Gastroesophageal sphincter (tissue), 4 donors: Measurements from ENCODE around the gene RGCC. TPM values are rescaled to one million over a fixed set of nuclear protein-coding genes. Genes with fewer than 3 reads are reported as not detected.

ENCODE experiments used
- ATAC-seq: fragments of 150-250 bp; one replicate; pipeline ENCODE4 v1.9.1; 2016; ENCODE audit warnings: mild to moderate bottlenecking, moderate library complexity
- H3K27ac ChIP-seq, 4 donors: fragments of 200-600 bp; sonication (generic) in 3 of 4; 1 replicate in 3 of 4; 2 replicates in 1 of 4; pipeline ENCODE4 v1.5.1; 2016 to 2019
- H3K27me3 ChIP-seq: fragments of 200-600 bp; sonication (generic); one replicate; pipeline ENCODE4 v1.5.1; 2019
- H3K36me3 ChIP-seq, 2 donors: fragments of 200-600 bp; sonication (generic); one replicate each; pipeline ENCODE4 v1.5.1; 2019; ENCODE audit warnings: control low read depth in 1 of 2
- H3K4me1 ChIP-seq, 3 donors: fragments of 200-600 bp; sonication (generic); 1 replicate in 2 of 3; 2 replicates in 1 of 3; pipeline ENCODE4 v1.5.1; 2016 to 2019; ENCODE audit warnings: control low read depth in 2 of 3
- H3K4me3 ChIP-seq, 2 donors: fragments of 200-600 bp; sonication (generic); one replicate each; pipeline ENCODE4 v1.5.1; 2019; ENCODE audit warnings: mild to moderate bottlenecking in 1 of 2, moderate library complexity in 1 of 2
- H3K9me3 ChIP-seq, 3 donors: fragments of 200-600 bp; sonication (generic); one replicate each; pipeline ENCODE4 v1.5.1; 2017 to 2019; ENCODE audit warnings: control low read depth in 2 of 3
- EP300 ChIP-seq: sonication (generic); formaldehyde crosslinking; IDR thresholded peaks from one replicate; pipeline ENCODE4 v1.6.1; 2017; ENCODE audit warnings: antibody characterized with exemption, mild to moderate bottlenecking
- POLR2A ChIP-seq, 2 donors: fragments of 450-650 bp; IDR thresholded peaks; one replicate each; pipeline ENCODE4 v1.6.1; 2017; ENCODE audit warnings: antibody characterized with exemption in 2 of 2, mild to moderate bottlenecking in 2 of 2, moderate library complexity in 1 of 2
- POLR2AphosphoS5 ChIP-seq: sonication (generic); formaldehyde crosslinking; IDR thresholded peaks from one replicate; pipeline ENCODE4 v1.6.1; 2017; ENCODE audit warnings: antibody characterized with exemption
- WGBS, 2 donors: methylation state at CpG; one replicate each; pipeline ENCODE4 v1.1.5; 2018; ENCODE audit warnings: low coverage in 1 of 2; 5-methylcytosine and 5-hydroxymethylcytosine counted together
- total RNA-seq, 4 donors: library from RNA; depleted of rRNA; stranded (reverse); fragments of >200 nt; gene quantifications; one replicate each; pipeline ENCODE4 v1.1.0, GENCODE V29; 2016
- TF ChIP-seq, protein P1 (sequence below), 4 experiments: fragments of 200-600 bp in 2 of 4; fragments of 450-650 bp in 2 of 4; sonication (generic) in 1 of 4; IDR thresholded peaks; one replicate each; pipeline ENCODE4 v1.5.1; 2017 to 2019; ENCODE audit warnings: antibody characterized with exemption in 4 of 4, mild to moderate bottlenecking in 2 of 4, moderate library complexity in 2 of 4

Gene RGCC
- total RNA-seq, 4 donors from 2014 or later: 40.5 to 97.6 (median 59.9) TPM

GRCh38 chr13:41460074-41460465 is 2.7 kb downstream of the RGCC start:
- no peak for TF ChIP-seq EP300
- TF ChIP-seq POLR2A (IDR thresholded peaks at IDR 0.05): no peak
- TF ChIP-seq, protein P1, sequence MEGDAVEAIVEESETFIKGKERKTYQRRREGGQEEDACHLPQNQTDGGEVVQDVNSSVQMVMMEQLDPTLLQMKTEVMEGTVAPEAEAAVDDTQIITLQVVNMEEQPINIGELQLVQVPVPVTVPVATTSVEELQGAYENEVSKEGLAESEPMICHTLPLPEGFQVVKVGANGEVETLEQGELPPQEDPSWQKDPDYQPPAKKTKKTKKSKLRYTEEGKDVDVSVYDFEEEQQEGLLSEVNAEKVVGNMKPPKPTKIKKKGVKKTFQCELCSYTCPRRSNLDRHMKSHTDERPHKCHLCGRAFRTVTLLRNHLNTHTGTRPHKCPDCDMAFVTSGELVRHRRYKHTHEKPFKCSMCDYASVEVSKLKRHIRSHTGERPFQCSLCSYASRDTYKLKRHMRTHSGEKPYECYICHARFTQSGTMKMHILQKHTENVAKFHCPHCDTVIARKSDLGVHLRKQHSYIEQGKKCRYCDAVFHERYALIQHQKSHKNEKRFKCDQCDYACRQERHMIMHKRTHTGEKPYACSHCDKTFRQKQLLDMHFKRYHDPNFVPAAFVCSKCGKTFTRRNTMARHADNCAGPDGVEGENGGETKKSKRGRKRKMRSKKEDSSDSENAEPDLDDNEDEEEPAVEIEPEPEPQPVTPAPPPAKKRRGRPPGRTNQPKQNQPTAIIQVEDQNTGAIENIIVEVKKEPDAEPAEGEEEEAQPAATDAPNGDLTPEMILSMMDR (IDR thresholded peaks at IDR 0.05): no peak
- no peak for TF ChIP-seq POLR2AphosphoS5
- peaks cover 40% of the 10 kb centered on the region for H3K27me3 ChIP-seq
- H3K36me3 ChIP-seq: peaks cover 0 to 5% of the 10 kb centered on the region in 2 donors
- H3K27ac ChIP-seq: peak overlapping the region in 2 of 4 donors; percentile 18 to 83
- H3K4me1 ChIP-seq: peaks cover 0 to 42% (median 11%) of the 10 kb centered on the region in 3 donors
- peak overlapping the region in 1 of 2 donors; percentile 75 for H3K4me3 ChIP-seq
- no peaks in the 10 kb centered on the region for H3K9me3 ChIP-seq
- 29 to 67% methylated on average over 2 of the region's 2 CpGs for WGBS, 2 donors
- ATAC-seq: no peak

DNA sequence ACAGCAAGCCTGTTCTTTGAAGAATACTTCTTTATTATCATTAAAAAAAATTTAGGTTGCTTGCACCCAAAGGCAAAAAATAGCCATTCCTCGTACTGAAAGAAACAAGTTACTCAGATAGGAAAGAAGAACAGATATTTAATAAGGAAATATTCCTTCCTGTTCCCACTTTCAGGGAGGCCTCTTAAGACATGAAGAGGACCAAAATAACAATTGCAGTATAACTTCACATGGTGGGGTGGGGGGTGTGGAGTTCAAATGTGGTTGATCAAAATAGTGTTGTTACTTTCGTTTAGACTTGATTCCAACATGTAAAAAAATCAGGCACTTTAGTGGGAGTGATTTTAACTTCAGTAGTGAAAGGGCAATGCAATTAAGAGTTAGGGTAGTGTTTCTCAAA is 3.6 kb downstream of the RGCC start:
- peaks cover 0 to 43% (median 11%) of the 10 kb centered on the region in 3 donors for H3K4me1 ChIP-seq
- H3K4me3 ChIP-seq: peak overlapping the region in 1 of 2 donors; percentile 75
- H3K36me3 ChIP-seq: peaks cover 0 to 5% of the 10 kb centered on the region in 2 donors
- ATAC-seq: no peak
- WGBS, 2 donors: 40 to 57% methylated on average over 2 of the region's 2 CpGs
- no peak overlapping the region for H3K27ac ChIP-seq
- H3K9me3 ChIP-seq: no peaks in the 10 kb centered on the region
- peaks cover 40% of the 10 kb centered on the region for H3K27me3 ChIP-seq
- no peak for TF ChIP-seq POLR2A (IDR thresholded peaks at IDR 0.05)
- TF ChIP-seq, protein P1 (IDR thresholded peaks at IDR 0.05): no peak

DNA sequence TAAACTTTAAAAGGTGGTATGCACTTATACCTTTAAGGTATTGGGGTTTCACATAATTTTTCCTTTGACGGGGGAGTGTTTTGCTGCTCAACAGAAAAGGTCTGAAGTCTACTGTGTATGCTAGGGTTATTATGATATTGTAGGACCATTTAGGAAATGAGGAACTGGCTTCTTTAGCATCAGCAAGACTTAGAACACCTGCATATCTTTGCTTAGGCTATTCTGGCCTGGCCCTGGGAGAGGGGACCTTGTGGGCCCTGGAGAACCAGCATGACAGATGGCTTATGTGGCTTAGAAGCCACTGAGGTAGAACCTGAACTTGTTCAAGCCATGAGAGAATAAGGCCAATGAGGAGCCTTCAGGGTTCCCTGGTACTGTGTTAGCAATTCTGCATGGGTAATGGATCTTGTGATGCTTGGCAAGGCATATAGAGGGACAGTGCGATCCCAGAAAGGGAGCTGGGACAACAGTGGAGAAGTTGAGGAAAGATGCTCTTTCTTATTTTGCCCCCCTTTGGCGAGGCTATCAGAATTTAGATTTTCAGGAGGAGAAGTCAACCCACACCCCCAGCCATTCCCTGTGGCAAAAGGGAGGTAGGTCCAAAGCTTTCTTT is 4.3 kb downstream of the RGCC start:
- TF ChIP-seq, protein P1 (IDR thresholded peaks at IDR 0.05): no peak
- TF ChIP-seq EP300: no peak
- H3K4me3 ChIP-seq: peak overlapping the region in 1 of 2 donors; percentile 75
- H3K4me1 ChIP-seq: peaks cover 0 to 46% (median 11%) of the 10 kb centered on the region in 3 donors
- no peak for ATAC-seq
- peak overlapping the region in 1 of 4 donors; percentile 26 for H3K27ac ChIP-seq
- WGBS, 2 donors: 89 to 100% methylated on average over 1 to 3 of the region's 3 CpGs
- peaks cover 0 to 5% of the 10 kb centered on the region in 2 donors for H3K36me3 ChIP-seq
- peaks cover 38% of the 10 kb centered on the region for H3K27me3 ChIP-seq
- H3K9me3 ChIP-seq: no peaks in the 10 kb centered on the region

DNA sequence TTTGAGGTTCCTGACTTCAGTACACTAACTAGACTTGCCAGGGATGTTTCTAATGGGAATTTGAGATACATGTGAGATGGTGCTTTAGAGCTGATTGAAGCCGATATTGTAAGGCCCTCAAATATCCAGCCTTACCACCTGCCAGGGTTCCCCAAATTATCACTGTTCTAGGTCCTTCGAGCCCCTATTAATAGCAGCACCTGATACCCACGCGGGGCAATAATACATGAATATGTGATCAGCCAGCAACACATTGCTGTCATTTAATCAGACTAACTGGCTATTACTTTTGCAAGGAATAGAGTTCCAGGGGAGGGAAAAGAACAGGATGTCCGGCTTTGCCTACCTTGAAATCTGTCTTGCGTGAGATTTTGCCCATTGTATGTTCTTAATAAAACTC is 5.1 kb downstream of the RGCC start:
- 83% methylated on average over 6 of the region's 6 CpGs for WGBS, 2 donors
- Histone ChIP-seq H3K9me3 (no peaks in the 10 kb centered on the region), H3K27me3 (peaks cover 30% of the 10 kb centered on the region), H3K27ac (peak overlapping the region in 2 of 4 donors; percentile 21 to 69), H3K36me3 (peaks cover 0 to 5% of the 10 kb centered on the region in 2 donors), H3K4me1 (peaks cover 2 to 46% (median 5%) of the 10 kb centered on the region in 3 donors), H3K4me3 (peak overlapping the region in 1 of 2 donors; percentile 75)
- no peak for TF ChIP-seq EP300
- TF ChIP-seq POLR2A (IDR thresholded peaks at IDR 0.05): no peak
- no peak for TF ChIP-seq POLR2AphosphoS5
- TF ChIP-seq, protein P1 (IDR thresholded peaks at IDR 0.05): no peak
- ATAC-seq: no peak
